Measurements from ENCODE around the gene S100A2.
"Not testable (repeated sequence)": the region's sequence is repeated elsewhere in the genome, so short reads cannot be mapped to it uniquely, and the experiment has no call there.

The S100A2 gene

DNA sequence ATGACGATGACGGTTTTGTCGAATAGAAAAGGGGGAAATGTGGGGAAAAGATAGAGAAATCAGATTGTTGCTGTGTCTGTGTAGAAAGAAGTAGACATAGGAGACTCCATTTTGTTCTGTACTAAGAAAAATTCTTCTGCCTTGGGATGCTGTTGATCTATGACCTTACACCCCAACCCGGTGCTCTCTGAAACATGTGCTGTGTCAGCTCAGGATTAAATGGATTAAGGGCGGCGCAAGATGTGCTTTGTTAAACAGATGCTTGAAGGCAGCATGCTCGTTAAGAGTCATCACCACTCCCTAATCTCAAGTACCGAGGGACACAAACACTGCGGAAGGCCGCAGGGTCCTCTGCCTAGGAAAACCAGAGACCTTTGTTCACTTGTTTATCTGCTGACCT lies 9.9 kb upstream of the S100A2 start:
- H3K4me1 ChIP-seq (ENCODE audit: control insufficient read depth, insufficient read depth, low read depth, low read length); H2BK15ac ChIP-seq (ENCODE audit: low read depth, poor library complexity, severe bottlenecking); H3K9ac ChIP-seq (ENCODE audit: low read length); H2BK12ac ChIP-seq (ENCODE audit: low read length in 2 of 2); H3K14ac ChIP-seq (ENCODE audit: low read length in 2 of 2); H3K27me3 ChIP-seq (ENCODE audit: control insufficient read depth in 1 of 2, insufficient read depth in 1 of 2, low read length in 2 of 2); H2BK5ac ChIP-seq (ENCODE audit: low read depth, low read length, poor library complexity, severe bottlenecking); H2AK5ac ChIP-seq (ENCODE audit: low read length, severe bottlenecking); H4K8ac ChIP-seq (ENCODE audit: low read length); H4K91ac ChIP-seq (ENCODE audit: low read length); H3K4ac ChIP-seq (ENCODE audit: low read depth in 1 of 2, low read length in 2 of 2); H3K4me3 ChIP-seq (ENCODE audit: insufficient read depth in 1 of 2, low read depth in 1 of 2, low read length in 2 of 2); H2BK120ac ChIP-seq (ENCODE audit: low read depth, low read length); H3K23ac ChIP-seq (ENCODE audit: low read length in 2 of 2); DNase-seq; H2AFZ ChIP-seq (ENCODE audit: low read depth, low read length); H3K4me2 ChIP-seq (ENCODE audit: low read length, poor library complexity, severe bottlenecking); H3K36me3 ChIP-seq (ENCODE audit: control insufficient read depth in 1 of 2, insufficient read depth in 2 of 2, low read depth in 1 of 2, low read length in 2 of 2); H3K9me3 ChIP-seq (ENCODE audit: control insufficient read depth, low read length); H3K27ac ChIP-seq (ENCODE audit: low read length, poor library complexity, severe bottlenecking); H3K18ac ChIP-seq (ENCODE audit: low read depth in 1 of 2, low read length in 2 of 2); H3K79me1 ChIP-seq (replicated peaks; ENCODE audit: low read length, poor library complexity, severe bottlenecking): not testable (repeated sequence)
- WGBS: 75% methylated on average over 6 of the region's 10 CpGs

DNA sequence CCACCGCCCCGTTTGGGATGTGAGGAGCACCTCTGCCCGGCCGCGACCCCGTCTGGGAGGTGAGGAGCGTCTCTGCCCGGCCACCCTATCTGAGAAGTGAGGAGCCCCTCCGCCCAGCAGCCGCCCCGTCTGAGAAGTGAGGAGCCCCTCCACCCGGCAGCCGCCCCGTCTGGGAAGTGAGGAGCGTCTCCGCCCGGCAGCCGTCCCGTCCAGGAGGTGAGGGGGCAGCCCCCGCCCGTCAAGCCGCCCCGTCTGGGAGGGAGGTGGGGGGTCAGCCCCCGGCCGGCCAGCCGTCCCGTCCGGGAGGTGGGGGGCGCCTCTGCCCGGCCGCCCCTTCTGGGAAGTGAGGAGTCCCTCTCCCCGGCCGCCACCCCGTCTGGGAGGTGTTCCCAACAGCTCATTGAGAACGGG lies 9.4 kb upstream of the S100A2 start:
- 97% methylated on average over 29 of the region's 35 CpGs for WGBS
- H3K4me1 ChIP-seq (ENCODE audit: control insufficient read depth, insufficient read depth, low read depth, low read length); H3K27me3 ChIP-seq (ENCODE audit: control insufficient read depth in 1 of 2, insufficient read depth in 1 of 2, low read length in 2 of 2); H3K9me3 ChIP-seq (ENCODE audit: control insufficient read depth, low read length); H4K91ac ChIP-seq (ENCODE audit: low read length); H2AFZ ChIP-seq (ENCODE audit: low read depth, low read length); DNase-seq; H3K4ac ChIP-seq (ENCODE audit: low read depth in 1 of 2, low read length in 2 of 2); H3K23ac ChIP-seq (ENCODE audit: low read length in 2 of 2); H2BK12ac ChIP-seq (ENCODE audit: low read length in 2 of 2); H4K8ac ChIP-seq (ENCODE audit: low read length); H3K4me3 ChIP-seq (ENCODE audit: insufficient read depth in 1 of 2, low read depth in 1 of 2, low read length in 2 of 2); H3K14ac ChIP-seq (ENCODE audit: low read length in 2 of 2); H2BK15ac ChIP-seq (ENCODE audit: low read depth, poor library complexity, severe bottlenecking); H3K36me3 ChIP-seq (ENCODE audit: control insufficient read depth in 1 of 2, insufficient read depth in 2 of 2, low read depth in 1 of 2, low read length in 2 of 2); H2BK120ac ChIP-seq (ENCODE audit: low read depth, low read length); H2BK5ac ChIP-seq (ENCODE audit: low read depth, low read length, poor library complexity, severe bottlenecking); H3K18ac ChIP-seq (ENCODE audit: low read depth in 1 of 2, low read length in 2 of 2); H3K27ac ChIP-seq (ENCODE audit: low read length, poor library complexity, severe bottlenecking); H2AK5ac ChIP-seq (ENCODE audit: low read length, severe bottlenecking); H3K9ac ChIP-seq (ENCODE audit: low read length); H3K4me2 ChIP-seq (ENCODE audit: low read length, poor library complexity, severe bottlenecking); H3K79me1 ChIP-seq (replicated peaks; ENCODE audit: low read length, poor library complexity, severe bottlenecking): not testable (repeated sequence)

DNA sequence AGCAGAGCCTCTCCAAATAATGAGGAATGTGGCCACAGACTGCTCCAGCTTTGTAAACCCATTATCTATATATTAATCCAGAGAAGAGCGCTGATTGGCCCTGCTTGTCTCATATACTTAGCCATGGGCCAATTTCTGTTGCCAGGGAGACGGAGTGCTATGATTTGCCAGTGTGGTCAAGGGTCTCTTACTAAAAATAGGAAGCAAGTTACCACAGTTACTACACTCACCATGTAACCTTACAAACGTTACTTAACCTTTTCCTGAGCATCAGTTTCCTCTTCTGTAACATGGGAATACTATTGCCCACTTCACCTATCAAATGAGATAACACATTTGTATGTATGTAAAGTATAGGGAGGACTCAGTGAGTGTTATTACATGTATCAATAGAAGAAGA lies 7.7 kb upstream of the S100A2 start:
- Histone ChIP-seq H3K9ac (ENCODE audit: low read length) (peak overlapping the region; percentile 69), H3K27ac (ENCODE audit: low read length, poor library complexity, severe bottlenecking) (no peak overlapping the region), H2BK5ac (ENCODE audit: low read depth, low read length, poor library complexity, severe bottlenecking) (no peak overlapping the region), H3K4ac (ENCODE audit: low read depth in 1 of 2, low read length in 2 of 2) (no peak overlapping the region), H4K91ac (ENCODE audit: low read length) (no peak overlapping the region), H3K79me1 (replicated peaks; ENCODE audit: low read length, poor library complexity, severe bottlenecking) (no peaks in the 10 kb centered on the region), H3K23ac (ENCODE audit: low read length in 2 of 2) (no peak overlapping the region), H4K8ac (ENCODE audit: low read length) (no peak overlapping the region), H3K14ac (ENCODE audit: low read length in 2 of 2) (no peak overlapping the region), H3K36me3 (ENCODE audit: control insufficient read depth in 1 of 2, insufficient read depth in 2 of 2, low read depth in 1 of 2, low read length in 2 of 2) (peaks cover 0 to 3% of the 10 kb centered on the region in 2 experiments), H3K18ac (ENCODE audit: low read depth in 1 of 2, low read length in 2 of 2) (no peak overlapping the region), H2AK5ac (ENCODE audit: low read length, severe bottlenecking) (peak overlapping the region; percentile 92), H2BK15ac (ENCODE audit: low read depth, poor library complexity, severe bottlenecking) (no peak overlapping the region), H3K27me3 (ENCODE audit: control insufficient read depth in 1 of 2, insufficient read depth in 1 of 2, low read length in 2 of 2) (no peaks in the 10 kb centered on the region), H3K4me1 (ENCODE audit: control insufficient read depth, insufficient read depth, low read depth, low read length) (peaks cover 9% of the 10 kb centered on the region), H2BK120ac (ENCODE audit: low read depth, low read length) (no peak overlapping the region), H3K4me2 (ENCODE audit: low read length, poor library complexity, severe bottlenecking) (no peak overlapping the region), H3K9me3 (ENCODE audit: control insufficient read depth, low read length) (no peaks in the 10 kb centered on the region), H3K4me3 (ENCODE audit: insufficient read depth in 1 of 2, low read depth in 1 of 2, low read length in 2 of 2) (peak overlapping the region in 1 of 2 experiments; percentile 14), H2AFZ (ENCODE audit: low read depth, low read length) (no peak overlapping the region), H2BK12ac (ENCODE audit: low read length in 2 of 2) (peak overlapping the region in 1 of 2 experiments; percentile 29)
- peak; percentile 71 for DNase-seq
- 93% methylated on average over 2 of the region's 3 CpGs for WGBS

DNA sequence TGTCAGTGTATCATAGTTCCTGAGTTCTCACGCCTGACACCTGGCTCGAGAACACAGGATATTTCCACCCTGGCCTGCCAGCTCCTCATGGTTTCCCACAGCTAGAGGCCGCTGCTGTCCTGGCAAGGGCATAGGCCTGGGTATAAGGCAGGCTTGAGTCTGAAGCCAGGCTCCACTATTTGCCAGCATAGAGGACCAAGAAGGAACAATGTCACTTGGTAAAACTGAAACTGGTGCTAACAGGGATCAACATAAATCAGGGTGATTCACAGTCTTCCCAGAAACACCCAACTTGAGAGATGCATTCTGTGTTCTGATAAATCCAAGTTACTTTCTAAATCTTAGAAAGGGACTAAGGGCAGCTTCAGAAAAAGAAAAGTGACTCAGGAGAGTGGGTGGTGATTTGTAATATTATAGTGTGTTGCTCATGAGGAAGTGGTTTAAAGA lies 6.9 kb upstream of the S100A2 start:
- H3K9ac ChIP-seq (ENCODE audit: low read length): peak overlapping the region; percentile 69
- no peaks in the 10 kb centered on the region for H3K79me1 ChIP-seq (replicated peaks; ENCODE audit: low read length, poor library complexity, severe bottlenecking)
- H2BK5ac ChIP-seq (ENCODE audit: low read depth, low read length, poor library complexity, severe bottlenecking): no peak overlapping the region
- H3K4me2 ChIP-seq (ENCODE audit: low read length, poor library complexity, severe bottlenecking): no peak overlapping the region
- no peak overlapping the region for H3K14ac ChIP-seq (ENCODE audit: low read length in 2 of 2)
- H3K4ac ChIP-seq (ENCODE audit: low read depth in 1 of 2, low read length in 2 of 2): no peak overlapping the region
- no peaks in the 10 kb centered on the region for H3K27me3 ChIP-seq (ENCODE audit: control insufficient read depth in 1 of 2, insufficient read depth in 1 of 2, low read length in 2 of 2)
- H3K23ac ChIP-seq (ENCODE audit: low read length in 2 of 2): no peak overlapping the region
- H2BK120ac ChIP-seq (ENCODE audit: low read depth, low read length): no peak overlapping the region
- peak overlapping the region in 1 of 2 experiments; percentile 28 for H3K18ac ChIP-seq (ENCODE audit: low read depth in 1 of 2, low read length in 2 of 2)
- peaks cover 0 to under 1% of the 10 kb centered on the region in 2 experiments for H3K36me3 ChIP-seq (ENCODE audit: control insufficient read depth in 1 of 2, insufficient read depth in 2 of 2, low read depth in 1 of 2, low read length in 2 of 2)
- H2AK5ac ChIP-seq (ENCODE audit: low read length, severe bottlenecking): no peak overlapping the region
- H2AFZ ChIP-seq (ENCODE audit: low read depth, low read length): no peak overlapping the region
- DNase-seq: peak; percentile 87
- no peak overlapping the region for H4K8ac ChIP-seq (ENCODE audit: low read length)
- H3K4me3 ChIP-seq (ENCODE audit: insufficient read depth in 1 of 2, low read depth in 1 of 2, low read length in 2 of 2): peak overlapping the region in 1 of 2 experiments; percentile 14
- peak overlapping the region; percentile 22 for H3K27ac ChIP-seq (ENCODE audit: low read length, poor library complexity, severe bottlenecking)
- no peak overlapping the region for H2BK12ac ChIP-seq (ENCODE audit: low read length in 2 of 2)
- H3K4me1 ChIP-seq (ENCODE audit: control insufficient read depth, insufficient read depth, low read depth, low read length): peaks cover 13% of the 10 kb centered on the region
- no peak overlapping the region for H4K91ac ChIP-seq (ENCODE audit: low read length)
- no peaks in the 10 kb centered on the region for H3K9me3 ChIP-seq (ENCODE audit: control insufficient read depth, low read length)
- 27% methylated on average over 3 of the region's 3 CpGs for WGBS
- no peak overlapping the region for H2BK15ac ChIP-seq (ENCODE audit: low read depth, poor library complexity, severe bottlenecking)
